WTC11 (cell line): Measurements from ENCODE around the gene NTSR1. TPM values are rescaled to one million over a fixed set of nuclear protein-coding genes. Genes with fewer than 3 reads are reported as not detected.

ENCODE experiments used
- ATAC-seq: fragments of 200-7000 bp; cut with Tn5 transposase; 2 replicates; pipeline ENCODE4 v1.10.0; 2021; ENCODE audit warnings: mild to moderate bottlenecking, moderate library complexity
- CTCF ChIA-PET: fragments of 300-600 bp; sonication (Branson Sonifier 250); formaldehyde crosslinking; loops from one replicate; lab custom pipeline; 2021; ENCODE audit warnings: antibody characterized with exemption; lab: Charles Lee
- POLR2A ChIA-PET: fragments of 350-600 bp; sonication (Branson Sonifier 250); formaldehyde crosslinking; loops from one replicate; lab custom pipeline; 2021; ENCODE audit warnings: antibody characterized with exemption; lab: Charles Lee
- DNase-seq: peaks from one replicate; pipeline ENCODE4 v3.0.0; 2021; ENCODE audit warnings: low spot score
- H3K27ac Mint-ChIP-seq: 2 replicates; pipeline ENCODE4 v1.8.0; 2021; ENCODE audit warnings: mixed read lengths
- H3K27me3 Mint-ChIP-seq: 2 replicates; pipeline ENCODE4 v1.8.0; 2021; ENCODE audit warnings: low read depth, mild to moderate bottlenecking, moderate library complexity, mixed read lengths
- H3K36me3 Mint-ChIP-seq: 2 replicates; pipeline ENCODE4 v1.8.0; 2021; ENCODE audit warnings: mixed read lengths
- H3K4me1 Mint-ChIP-seq: 2 replicates; pipeline ENCODE4 v1.8.0; 2022; ENCODE audit warnings: mixed read lengths
- H3K4me3 Mint-ChIP-seq: 2 replicates; pipeline ENCODE4 v1.8.0; 2021; ENCODE audit warnings: mild to moderate bottlenecking, moderate library complexity, mixed read lengths
- H3K9me3 Mint-ChIP-seq: 2 replicates; pipeline ENCODE4 v1.8.0; 2021; ENCODE audit warnings: mixed read lengths
- ATF1 ChIP-seq: sonication (generic); formaldehyde crosslinking; IDR thresholded peaks from 2 replicates; pipeline ENCODE4 v1.8.1; 2023; ENCODE audit warnings: mild to moderate bottlenecking, moderate library complexity, missing genetic modification reagents
- CBFB ChIP-seq: sonication (generic); formaldehyde crosslinking; IDR thresholded peaks from 2 replicates; pipeline ENCODE4 v1.8.1; 2022; ENCODE audit warnings: mild to moderate bottlenecking, low read depth, missing genetic modification reagents
- ELF4 ChIP-seq: sonication (generic); formaldehyde crosslinking; IDR thresholded peaks from 2 replicates; pipeline ENCODE4 v1.8.1; 2022; ENCODE audit warnings: low read depth, mild to moderate bottlenecking, moderate library complexity, missing genetic modification reagents
- HMGA2 ChIP-seq: fragments of 250-450 bp; sonication (Bioruptor Pico); IDR thresholded peaks from 2 replicates; pipeline ENCODE4 v1.4.0; 2021; ENCODE audit warnings: mild to moderate bottlenecking, moderate library complexity
- MYBL2 ChIP-seq: sonication (generic); formaldehyde crosslinking; IDR thresholded peaks from 2 replicates; pipeline ENCODE4 v1.8.1; 2023; ENCODE audit warnings: mild to moderate bottlenecking, moderate library complexity, missing genetic modification reagents
- NFATC4 ChIP-seq: fragments of 250-450 bp; sonication (Bioruptor Pico); IDR thresholded peaks from 2 replicates; pipeline ENCODE4 v1.9.0; 2021; ENCODE audit warnings: mild to moderate bottlenecking
- NR2C2 ChIP-seq: sonication (generic); formaldehyde crosslinking; IDR thresholded peaks from 2 replicates; pipeline ENCODE4 v1.8.0; 2022; ENCODE audit warnings: mild to moderate bottlenecking, missing genetic modification reagents
- SMAD4 ChIP-seq: sonication (generic); formaldehyde crosslinking; IDR thresholded peaks from 2 replicates; pipeline ENCODE4 v1.8.0; 2022; ENCODE audit warnings: mild to moderate bottlenecking, missing genetic modification reagents
- ZNF138 ChIP-seq: sonication (generic); formaldehyde crosslinking; conservative IDR thresholded peaks from 2 replicates; pipeline ENCODE4 v1.8.1; 2022; ENCODE audit warnings: mild to moderate bottlenecking, moderate library complexity, missing genetic modification reagents
- ZNF219 ChIP-seq: sonication (generic); formaldehyde crosslinking; IDR thresholded peaks from 2 replicates; pipeline ENCODE4 v1.8.0; 2023; ENCODE audit warnings: missing genetic modification reagents, mild to moderate bottlenecking, borderline replicate concordance
- total RNA-seq: library from RNA; stranded (reverse); gene quantifications from 3 replicates; pipeline ENCODE4 v1.2.3, GENCODE V29; 2021
- TF ChIP-seq, protein P1 (sequence below): sonication (generic); formaldehyde crosslinking; IDR thresholded peaks from 2 replicates; pipeline ENCODE4 v1.8.1; 2023; ENCODE audit warnings: mild to moderate bottlenecking, missing genetic modification reagents
- TF ChIP-seq, protein P2 (sequence below): fragments of 250-450 bp; sonication (Bioruptor Pico); IDR thresholded peaks from 2 replicates; pipeline ENCODE4 v2.1.2; 2022; ENCODE audit warnings: mild to moderate bottlenecking, moderate library complexity
- TF ChIP-seq, protein P3 (sequence below): sonication (generic); formaldehyde crosslinking; IDR thresholded peaks from 2 replicates; pipeline ENCODE4 v1.8.1; 2023; ENCODE audit warnings: mild to moderate bottlenecking, moderate library complexity, missing genetic modification reagents
- TF ChIP-seq, protein P4 (sequence below): sonication (generic); formaldehyde crosslinking; IDR thresholded peaks from 2 replicates; pipeline ENCODE4 v1.8.1; 2023; ENCODE audit warnings: mild to moderate bottlenecking, missing genetic modification reagents

Gene NTSR1
- total RNA-seq, 1 experiment from 2014 or later, result 0.63 TPM

DNA sequence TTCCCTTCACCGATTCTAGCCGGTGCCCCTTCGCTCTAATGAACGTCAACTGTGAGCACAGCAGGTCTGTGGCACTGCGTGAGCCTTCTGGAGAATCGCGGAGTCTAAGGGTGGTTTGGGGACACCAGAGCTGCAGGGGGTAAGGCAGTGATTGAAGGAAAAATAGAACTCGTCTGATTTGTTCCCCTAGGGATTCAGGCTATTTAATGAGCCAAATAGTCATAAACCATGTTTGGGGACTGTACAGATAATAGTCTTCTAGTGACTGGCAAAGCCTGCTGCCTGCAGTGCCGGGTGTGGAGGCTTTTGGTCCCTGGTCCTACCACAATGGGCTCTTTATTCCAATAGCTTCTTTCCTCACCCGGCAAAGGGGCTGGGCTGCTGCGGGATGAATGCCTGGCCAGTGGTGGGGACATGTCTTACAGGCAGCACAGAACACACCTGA, 11.1 kb upstream of the NTSR1 start (continued):
- TF ChIP-seq, protein P1, sequence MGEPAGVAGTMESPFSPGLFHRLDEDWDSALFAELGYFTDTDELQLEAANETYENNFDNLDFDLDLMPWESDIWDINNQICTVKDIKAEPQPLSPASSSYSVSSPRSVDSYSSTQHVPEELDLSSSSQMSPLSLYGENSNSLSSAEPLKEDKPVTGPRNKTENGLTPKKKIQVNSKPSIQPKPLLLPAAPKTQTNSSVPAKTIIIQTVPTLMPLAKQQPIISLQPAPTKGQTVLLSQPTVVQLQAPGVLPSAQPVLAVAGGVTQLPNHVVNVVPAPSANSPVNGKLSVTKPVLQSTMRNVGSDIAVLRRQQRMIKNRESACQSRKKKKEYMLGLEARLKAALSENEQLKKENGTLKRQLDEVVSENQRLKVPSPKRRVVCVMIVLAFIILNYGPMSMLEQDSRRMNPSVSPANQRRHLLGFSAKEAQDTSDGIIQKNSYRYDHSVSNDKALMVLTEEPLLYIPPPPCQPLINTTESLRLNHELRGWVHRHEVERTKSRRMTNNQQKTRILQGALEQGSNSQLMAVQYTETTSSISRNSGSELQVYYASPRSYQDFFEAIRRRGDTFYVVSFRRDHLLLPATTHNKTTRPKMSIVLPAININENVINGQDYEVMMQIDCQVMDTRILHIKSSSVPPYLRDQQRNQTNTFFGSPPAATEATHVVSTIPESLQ (CRISPR knock-in tag), result no peak

DNA sequence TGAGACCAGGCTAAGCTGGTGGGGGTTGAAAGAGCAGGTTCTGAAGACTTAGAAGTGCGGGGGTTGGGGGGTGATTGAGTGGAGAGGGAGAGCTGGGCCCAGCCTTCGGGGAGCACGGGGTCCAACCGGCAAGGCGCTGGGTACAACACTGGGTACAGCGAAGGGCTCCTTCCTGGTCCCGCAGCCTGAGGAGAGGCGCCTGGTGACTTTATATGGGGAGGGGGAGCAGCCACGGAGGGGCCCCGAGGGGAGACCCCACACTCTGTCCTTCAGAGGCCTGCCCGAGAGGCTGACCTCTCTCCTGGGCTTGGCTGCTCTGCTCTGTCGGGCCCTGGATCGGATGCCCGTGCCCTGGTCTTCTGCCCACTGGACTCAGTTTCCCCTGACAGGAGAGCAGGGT, 10.4 kb upstream of the NTSR1 start:
- H3K4me1 Mint-ChIP-seq, result no peaks in the 10 kb centered on the region
- CTCF ChIA-PET, result interaction anchor here (2.2 to 3.3 kb wide), 2 partner anchors 10 to 13 kb away, joined by 5 to 22 read pairs; partner anchors contain the start of gene NTSR1
- ATAC-seq (no peak), DNase-seq (no peak)
- POLR2A ChIA-PET, result no interaction called here
- peaks cover 3% of the 10 kb centered on the region; the same call in 1 of the 2 replicates for H3K27me3 Mint-ChIP-seq
- H3K27ac Mint-ChIP-seq, result no peak overlapping the region
- no peak overlapping the region for H3K4me3 Mint-ChIP-seq
- H3K36me3 Mint-ChIP-seq, result no peaks in the 10 kb centered on the region
- H3K9me3 Mint-ChIP-seq, result no peaks in the 10 kb centered on the region
- TF ChIP-seq, protein P2, sequence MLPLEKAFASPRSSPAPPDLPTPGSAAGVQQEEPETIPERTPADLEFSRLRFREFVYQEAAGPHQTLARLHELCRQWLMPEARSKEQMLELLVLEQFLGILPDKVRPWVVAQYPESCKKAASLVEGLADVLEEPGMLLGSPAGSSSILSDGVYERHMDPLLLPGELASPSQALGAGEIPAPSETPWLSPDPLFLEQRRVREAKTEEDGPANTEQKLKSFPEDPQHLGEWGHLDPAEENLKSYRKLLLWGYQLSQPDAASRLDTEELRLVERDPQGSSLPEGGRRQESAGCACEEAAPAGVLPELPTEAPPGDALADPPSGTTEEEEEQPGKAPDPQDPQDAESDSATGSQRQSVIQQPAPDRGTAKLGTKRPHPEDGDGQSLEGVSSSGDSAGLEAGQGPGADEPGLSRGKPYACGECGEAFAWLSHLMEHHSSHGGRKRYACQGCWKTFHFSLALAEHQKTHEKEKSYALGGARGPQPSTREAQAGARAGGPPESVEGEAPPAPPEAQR (CRISPR knock-in tag), result no peak
- TF ChIP-seq ZNF219 (CRISPR knock-in tag) (no peak), SMAD4 (no peak), ATF1 (no peak), HMGA2 (CRISPR knock-in tag) (no peak), MYBL2 (CRISPR knock-in tag) (no peak), ELF4 (no peak), NR2C2 (CRISPR knock-in tag) (no peak)
- TF ChIP-seq, protein P3, sequence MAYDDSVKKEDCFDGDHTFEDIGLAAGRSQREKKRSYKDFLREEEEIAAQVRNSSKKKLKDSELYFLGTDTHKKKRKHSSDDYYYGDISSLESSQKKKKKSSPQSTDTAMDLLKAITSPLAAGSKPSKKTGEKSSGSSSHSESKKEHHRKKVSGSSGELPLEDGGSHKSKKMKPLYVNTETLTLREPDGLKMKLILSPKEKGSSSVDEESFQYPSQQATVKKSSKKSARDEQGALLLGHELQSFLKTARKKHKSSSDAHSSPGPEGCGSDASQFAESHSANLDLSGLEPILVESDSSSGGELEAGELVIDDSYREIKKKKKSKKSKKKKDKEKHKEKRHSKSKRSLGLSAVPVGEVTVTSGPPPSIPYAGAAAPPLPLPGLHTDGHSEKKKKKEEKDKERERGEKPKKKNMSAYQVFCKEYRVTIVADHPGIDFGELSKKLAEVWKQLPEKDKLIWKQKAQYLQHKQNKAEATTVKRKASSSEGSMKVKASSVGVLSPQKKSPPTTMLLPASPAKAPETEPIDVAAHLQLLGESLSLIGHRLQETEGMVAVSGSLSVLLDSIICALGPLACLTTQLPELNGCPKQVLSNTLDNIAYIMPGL (CRISPR knock-in tag), result no peak
- TF ChIP-seq, protein P1 (CRISPR knock-in tag), result no peak
- TF ChIP-seq, protein P4, sequence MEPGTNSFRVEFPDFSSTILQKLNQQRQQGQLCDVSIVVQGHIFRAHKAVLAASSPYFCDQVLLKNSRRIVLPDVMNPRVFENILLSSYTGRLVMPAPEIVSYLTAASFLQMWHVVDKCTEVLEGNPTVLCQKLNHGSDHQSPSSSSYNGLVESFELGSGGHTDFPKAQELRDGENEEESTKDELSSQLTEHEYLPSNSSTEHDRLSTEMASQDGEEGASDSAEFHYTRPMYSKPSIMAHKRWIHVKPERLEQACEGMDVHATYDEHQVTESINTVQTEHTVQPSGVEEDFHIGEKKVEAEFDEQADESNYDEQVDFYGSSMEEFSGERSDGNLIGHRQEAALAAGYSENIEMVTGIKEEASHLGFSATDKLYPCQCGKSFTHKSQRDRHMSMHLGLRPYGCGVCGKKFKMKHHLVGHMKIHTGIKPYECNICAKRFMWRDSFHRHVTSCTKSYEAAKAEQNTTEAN (CRISPR knock-in tag), result no peak

DNA sequence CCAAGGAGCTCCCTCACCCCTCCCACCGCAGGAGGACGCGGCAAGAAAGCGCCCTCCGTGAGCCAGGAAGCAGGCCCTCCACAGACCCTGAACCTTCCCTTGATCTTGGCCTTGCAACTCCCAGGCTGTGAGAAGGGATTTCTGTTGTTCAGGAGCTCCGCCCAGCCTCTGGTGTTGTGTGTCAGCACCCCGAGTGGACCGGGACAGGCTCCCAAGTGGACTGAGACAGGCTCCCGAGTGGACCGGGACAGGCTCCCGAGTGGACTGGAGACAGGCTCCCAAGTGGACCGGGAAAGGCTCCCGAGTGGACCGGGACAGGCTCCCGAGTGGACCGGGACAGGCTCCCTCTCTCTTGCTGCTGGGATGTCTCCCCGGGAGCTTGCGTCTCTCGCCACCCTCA, 9.3 kb upstream of the NTSR1 start:
- POLR2A ChIA-PET, result no interaction called here
- no peaks in the 10 kb centered on the region for H3K36me3 Mint-ChIP-seq
- DNase-seq (no peak), ATAC-seq (no peak)
- peaks cover 3% of the 10 kb centered on the region; the same call in 1 of the 2 replicates for H3K27me3 Mint-ChIP-seq
- H3K4me3 Mint-ChIP-seq, result no peak overlapping the region
- no peaks in the 10 kb centered on the region for H3K9me3 Mint-ChIP-seq
- CTCF ChIA-PET, result interaction anchor here (0.7 to 3.3 kb wide), 4 partner anchors 9 to 193 kb away, joined by 3 to 22 read pairs (median 3); partner anchors contain the start of gene NTSR1
- no peak overlapping the region for H3K27ac Mint-ChIP-seq
- TF ChIP-seq NFATC4 (CRISPR knock-in tag) (no peak), ZNF138 (CRISPR knock-in tag) (no peak), CBFB (CRISPR knock-in tag) (no peak)
- TF ChIP-seq, all 79 proteins: peak for 0
- no peaks in the 10 kb centered on the region for H3K4me1 Mint-ChIP-seq
